Measurements from ENCODE around the gene RNF14.
A peak's percentile ranks its signal among the peaks of the same experiment; 100 is the strongest.

The RNF14 gene

DNA sequence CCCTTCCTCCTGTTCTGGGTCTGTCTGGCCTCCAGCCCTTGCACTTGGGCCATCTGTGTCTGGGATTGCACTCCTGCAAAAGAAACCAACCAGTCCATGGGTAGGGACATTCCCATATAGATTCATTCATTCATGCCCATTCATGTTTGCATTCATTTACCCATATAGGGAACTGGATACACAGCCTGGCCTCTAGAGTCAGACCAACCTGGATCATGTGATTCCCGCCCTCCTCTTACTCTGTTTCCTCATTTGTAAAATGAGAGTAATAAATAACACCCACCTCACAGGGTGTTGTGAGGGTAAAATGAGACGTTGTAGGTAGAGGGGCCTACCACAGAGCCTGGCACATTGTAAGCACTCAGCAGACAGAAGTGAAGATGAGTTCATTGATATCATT is 19.4 kb upstream of the RNF14 start:
- no peak for DNase-seq

DNA sequence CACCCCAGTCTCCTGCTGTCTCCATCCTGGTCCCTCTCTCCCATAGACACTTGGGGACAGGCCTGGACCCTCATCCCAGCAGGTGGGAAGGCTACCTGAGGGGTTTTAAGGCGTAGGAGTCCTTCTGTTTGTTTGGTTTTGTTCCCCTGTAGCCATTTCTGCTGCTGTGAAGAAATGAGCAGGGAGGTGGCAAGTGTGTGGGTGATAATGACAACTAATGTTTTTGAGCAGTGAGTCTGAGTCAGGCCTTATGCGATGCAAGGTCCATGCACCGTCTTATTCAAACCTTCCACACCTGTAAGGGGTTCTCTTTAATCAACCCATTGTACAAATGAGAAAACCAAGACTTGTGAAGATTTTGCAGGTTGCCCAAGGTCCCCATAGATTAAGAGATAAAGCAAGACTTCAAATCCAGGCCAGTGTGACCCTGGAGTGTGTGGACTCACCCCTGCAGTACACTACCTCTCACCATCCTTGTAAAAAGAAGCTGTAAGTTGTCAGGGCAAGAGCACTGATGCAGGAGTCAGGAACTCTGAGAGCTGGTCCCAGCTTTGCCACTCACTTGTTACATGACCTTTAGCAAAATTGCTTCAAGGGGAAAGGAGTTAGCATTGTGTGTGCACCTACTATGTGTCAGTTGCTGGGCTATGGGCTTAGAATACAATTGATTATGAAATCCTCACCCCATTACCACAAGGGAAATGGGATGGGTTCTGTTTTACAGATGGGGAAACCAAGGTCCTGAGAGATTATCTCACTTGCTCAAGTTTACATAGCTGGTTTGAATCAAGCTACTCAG is 18.5 kb upstream of the RNF14 start:
- DNase-seq = no peak

DNA sequence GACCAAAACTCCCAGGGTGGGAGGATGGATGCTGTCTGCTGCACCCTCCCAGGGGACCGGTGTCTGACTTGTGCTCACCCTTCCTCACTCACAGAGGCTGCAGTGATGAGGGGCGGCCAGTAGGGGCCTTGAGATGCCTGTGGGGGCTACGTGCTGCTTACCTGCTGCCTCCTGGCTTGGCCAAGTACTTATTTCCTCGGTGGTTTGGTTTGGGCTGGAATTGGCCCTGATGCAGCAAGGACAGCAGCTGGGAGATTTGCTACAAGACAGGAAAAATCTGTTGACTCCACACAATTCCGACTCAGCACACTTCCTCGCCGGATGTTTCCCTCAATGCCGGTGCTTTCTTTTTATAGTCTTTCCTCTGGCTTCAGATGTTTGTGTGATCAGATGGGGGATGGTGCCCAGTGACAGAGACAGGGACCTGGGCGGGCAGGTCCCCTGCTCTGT is 17.5 kb upstream of the RNF14 start:
- no peak for DNase-seq

DNA sequence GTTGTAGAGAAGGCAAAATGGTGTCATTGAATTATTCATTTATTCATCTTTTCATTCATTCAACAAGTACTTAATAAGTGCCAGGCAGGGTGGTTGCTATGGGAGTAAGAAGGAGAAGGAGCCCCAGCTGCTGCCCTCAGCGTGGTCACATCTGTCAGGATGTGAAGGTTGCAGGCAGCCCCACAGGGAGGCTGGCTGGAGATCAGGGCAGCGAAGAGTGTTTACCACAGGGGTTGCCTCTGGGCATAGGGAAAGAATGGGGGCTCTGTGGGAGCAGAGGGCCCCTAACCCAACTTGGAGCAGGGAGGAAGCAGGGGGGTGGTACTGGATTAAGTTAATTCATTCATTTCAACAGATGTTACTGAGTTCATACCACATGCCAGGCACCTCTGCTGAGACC is 16.9 kb upstream of the RNF14 start:
- no peak for DNase-seq

DNA sequence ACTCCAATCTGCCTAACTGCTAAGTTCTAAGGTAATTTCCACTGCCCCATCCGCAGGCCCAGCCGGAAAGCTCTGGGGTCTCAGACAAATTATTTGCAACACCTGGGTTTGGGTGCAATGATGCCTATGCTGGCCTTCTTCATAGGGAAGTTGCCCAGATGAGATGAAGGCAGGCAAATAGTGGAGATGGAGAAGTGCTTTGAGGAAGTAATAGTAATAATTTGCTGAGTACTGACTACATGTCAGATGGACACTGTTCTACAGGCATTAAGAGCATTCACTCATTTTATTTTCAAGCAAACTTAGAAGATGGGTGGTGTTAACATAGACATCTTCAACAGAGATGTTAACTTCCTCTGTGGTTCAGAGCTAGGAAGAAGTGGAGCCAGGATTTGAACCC is 14.7 kb upstream of the RNF14 start:
- no peak for DNase-seq

DNA sequence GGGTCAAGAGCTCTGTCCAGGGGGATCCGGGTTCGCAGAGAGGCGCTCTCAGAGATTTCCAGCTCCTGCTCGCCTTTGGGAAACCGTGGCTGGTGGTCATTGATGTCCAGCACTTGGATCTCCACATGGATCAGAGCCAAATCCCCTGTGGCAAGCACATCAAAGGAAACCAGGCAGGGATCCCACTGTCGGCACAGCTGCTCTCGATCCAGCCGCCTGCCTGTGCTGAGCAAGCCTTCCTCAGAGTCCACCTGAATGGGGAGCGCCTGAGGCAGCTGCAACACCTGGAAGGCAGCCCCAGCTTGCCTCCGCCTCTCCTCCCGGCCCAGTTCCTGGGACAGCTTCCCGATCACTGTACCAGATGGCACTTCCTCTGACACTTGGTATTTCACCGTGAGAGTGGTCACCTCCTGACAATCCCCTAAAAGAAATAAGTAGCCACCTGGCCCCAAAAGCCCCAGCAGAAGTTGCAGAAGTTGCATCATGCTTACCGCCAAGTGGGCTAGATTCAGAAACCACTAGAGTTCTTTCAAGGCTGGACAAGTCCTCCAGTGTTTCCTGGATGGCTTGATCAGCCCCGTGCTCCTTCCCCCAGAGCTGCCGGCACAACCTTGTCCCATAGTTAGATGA is 11.4 kb upstream of the RNF14 start:
- DNase-seq = no peak

DNA sequence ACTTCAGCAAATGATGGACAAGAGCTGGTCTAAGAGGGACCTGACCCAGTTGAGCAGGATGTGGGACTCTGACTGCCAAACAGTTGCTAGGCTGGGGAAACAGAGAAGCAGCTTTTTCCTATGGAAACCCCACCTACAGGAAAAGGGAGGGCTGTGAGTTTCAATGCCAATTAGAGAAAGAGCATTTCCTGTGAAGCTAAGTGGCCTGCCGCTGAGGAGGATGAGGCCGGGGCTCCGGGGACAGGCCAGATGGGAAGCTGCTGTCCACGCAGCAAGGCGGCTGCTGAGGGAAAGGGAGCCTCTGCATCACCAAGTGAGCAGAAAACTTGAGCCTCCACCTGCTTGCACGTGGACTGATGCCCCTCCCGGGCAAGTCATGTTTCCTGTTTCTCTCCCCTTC is 10.8 kb upstream of the RNF14 start, which contains the start of gene PCDH12:
PCDH12 (minus strand) TSS at position 90 of the 400 bp plus-strand sequence. CDS start 351 bp downstream, outside the sequence.
- DNase-seq = no peak

DNA sequence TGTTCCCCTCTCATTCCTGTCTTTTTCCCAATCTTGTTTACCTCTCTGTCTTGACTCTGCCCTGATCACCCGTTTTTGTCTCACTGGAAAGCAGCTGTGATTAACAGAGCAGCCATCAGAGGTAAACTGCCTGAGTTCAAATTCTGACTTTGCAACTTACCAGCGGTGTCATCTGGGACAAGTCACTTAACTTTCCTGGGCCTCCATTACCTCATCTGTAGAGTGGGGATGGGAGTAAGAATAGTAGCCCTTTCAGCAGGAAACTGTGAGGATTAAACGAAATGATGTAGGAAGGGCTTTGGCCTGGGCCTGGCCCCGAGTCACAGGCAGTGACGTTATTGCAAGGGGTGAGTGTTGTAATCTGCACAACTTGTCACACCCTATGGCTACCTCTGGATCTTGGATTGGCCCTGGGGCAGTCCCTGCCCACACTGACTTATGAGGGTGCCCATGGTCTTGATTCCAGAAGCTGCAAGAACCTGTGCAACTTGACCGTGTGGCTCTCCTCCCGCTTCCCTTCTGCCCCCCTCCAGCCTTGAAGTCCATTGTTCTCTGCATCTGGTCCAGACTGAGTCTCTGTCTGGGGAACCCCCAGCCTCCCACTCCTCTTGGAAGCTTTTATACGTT is 10.2 kb upstream of the RNF14 start:
- no peak for DNase-seq

DNA sequence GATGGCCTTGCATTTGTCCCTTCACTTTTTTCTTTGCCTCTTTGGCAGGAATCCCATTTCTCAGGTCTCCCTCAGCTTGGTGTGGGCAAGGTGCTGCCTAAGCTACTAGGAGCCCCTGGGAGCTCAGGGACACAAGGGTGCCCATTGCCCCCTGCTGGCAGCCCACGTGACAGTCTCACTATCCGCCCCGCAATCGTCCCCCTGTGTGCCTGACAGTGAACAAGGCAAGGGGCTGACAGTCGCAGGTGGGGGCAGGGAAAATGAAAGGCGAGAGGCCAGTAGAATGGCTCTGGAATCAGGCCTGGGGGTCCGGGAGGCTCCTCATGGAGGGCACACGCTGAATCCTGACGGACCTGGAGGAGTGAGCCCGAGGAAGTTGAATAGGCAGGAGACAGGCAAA is 8.9 kb upstream of the RNF14 start:
- no peak for DNase-seq

DNA sequence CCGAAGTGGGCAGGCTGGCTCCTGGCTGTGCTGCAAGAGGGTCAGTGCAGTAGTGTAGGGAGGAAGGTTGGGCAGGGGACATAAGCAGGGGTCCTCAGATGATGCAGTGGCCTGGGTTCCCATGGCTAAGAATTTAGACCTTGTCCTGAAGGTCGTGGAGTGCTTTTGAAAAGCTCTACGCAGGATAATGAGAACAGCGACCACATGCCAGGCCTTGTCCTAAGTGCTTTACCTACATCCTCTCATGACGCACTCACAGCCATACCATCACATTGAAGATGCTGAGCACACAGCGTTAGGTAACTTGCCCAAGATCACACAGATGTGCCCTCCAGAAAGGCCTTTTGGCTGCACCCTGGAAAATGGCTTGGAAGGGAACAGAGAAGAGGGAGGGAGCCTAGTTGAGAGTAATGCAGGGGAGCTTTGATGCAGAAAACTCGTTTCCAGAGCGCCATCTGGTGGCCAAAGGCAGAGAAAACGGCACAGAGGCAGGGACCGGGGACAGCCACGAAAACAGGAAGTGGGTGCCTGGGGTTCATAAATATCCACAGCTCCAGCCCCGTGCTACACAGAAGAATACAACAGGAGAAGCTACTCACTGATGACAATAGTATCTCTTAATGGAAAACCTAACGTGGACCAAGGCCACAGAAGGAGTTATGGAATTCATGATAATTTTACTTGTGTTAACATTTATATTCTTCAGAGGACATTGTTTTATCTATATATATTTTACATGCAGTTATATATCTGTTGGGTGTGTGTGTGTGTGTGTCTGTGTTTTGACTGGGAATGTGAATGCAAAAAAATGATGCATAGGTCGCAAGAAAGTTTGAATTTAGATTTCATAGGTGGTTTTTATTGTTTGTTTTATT is 8.2 kb upstream of the RNF14 start:
- DNase-seq = peak in 1 of 2 experiments; percentile 86

DNA sequence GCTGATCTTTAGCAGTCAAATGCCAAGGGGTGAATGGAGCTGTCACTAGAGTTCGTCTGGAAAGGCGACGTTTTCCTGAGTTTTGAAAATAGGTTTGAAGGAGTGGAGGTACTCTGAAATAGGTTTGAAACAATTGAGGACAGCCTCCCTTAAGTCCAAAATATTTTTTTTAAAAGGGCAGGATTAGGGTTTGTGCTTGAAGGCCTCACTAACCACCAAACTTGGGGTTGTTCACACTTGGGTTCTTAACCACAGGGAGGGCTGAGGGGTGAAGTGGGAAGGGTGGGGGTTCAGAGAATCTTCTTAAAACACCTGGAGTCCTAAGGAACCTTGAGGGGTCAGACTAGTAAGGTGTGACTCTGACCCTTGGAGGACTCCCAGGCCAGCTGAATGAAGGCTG is 7.4 kb upstream of the RNF14 start:
- no peak for DNase-seq

DNA sequence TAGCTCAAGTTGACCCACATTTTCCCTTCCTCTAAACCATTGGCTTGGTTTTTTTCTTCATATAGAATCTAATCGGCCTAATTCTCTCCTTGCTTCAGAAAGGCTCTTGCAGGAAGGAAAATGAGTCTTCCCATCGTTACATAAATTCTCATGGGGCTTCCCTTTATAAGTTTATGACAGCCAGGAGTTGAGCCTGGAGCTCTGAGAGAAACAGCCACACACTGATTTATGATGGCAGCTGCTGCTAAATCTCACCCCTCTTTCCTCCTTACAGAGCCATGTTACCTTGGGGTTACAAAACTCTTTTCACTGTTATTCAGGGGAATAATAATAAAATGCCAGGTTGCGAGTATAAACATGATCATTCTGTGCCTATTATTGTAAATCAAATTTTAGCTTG is 5.2 kb upstream of the RNF14 start:
- DNase-seq = no peak

DNA sequence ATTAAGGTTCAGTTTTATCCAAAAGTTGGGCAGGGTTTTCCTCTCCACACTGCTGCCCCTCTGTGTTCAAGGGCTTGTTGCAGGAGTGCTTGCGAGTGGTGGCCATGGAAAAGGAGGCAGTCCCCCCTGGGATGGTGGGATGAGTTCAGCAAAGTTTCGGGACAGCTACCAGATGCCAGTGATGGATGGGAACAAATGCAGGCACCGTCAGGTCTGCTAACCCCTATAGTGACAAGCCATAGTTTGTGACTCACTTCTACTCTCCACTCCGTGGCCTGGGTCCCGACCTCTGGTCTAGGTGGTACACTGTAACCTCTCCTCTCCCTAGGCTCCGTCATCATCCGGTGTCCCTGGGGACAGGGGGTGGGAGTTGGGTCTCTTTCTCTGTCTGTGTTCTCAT is 3.8 kb upstream of the RNF14 start:
- DNase-seq = no peak

DNA sequence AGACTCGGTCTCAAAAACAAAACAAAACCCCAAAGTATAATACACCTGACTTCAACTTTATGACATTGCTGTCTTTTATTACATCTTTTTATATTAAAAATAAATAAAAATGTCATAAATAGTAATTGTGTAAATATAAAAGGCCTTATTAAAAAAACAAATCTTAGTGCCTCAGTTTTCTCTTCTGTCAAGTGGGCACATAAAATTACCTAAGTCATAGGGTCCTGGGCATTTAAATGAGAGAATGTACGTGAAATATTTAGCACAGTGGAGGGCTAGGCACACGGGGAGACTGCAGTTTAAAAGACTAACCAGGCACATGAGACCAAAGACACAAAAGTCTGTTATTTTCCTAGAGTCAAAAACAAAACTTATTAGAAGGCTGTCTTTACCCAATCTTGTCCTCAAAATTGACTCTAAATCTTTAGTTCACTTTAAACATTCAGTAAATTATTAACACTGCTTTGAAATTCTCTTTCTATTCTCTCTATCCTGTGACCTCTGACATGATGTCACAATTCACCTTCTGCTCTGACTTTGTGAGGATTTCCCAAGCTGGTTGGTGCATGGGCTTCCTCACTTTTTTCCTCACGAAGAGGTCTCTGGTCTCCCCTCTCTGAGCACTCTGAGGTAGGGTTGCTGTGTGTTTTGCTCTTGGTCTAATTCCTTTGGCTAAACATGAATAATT is 2.5 kb upstream of the RNF14 start:
- no peak for DNase-seq

DNA sequence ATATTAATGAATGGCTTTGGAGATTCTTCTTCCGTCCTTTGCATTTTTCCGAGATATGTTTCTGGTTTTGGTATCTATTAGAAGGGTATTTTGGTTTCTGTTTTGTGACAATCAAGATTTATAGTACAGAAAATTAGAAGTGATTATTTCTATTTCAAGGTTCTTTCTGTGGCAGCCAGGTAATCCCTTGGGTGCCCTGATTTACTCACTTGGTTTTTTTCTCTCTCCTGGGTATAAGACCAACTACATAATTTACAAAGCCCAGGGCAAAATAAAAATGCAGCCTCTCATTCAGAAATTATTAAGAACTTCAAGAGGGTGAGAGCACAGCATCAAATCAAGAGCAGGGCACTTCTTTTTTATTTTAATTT is 2.0 kb upstream of the RNF14 start:
- DNase-seq = no peak

DNA sequence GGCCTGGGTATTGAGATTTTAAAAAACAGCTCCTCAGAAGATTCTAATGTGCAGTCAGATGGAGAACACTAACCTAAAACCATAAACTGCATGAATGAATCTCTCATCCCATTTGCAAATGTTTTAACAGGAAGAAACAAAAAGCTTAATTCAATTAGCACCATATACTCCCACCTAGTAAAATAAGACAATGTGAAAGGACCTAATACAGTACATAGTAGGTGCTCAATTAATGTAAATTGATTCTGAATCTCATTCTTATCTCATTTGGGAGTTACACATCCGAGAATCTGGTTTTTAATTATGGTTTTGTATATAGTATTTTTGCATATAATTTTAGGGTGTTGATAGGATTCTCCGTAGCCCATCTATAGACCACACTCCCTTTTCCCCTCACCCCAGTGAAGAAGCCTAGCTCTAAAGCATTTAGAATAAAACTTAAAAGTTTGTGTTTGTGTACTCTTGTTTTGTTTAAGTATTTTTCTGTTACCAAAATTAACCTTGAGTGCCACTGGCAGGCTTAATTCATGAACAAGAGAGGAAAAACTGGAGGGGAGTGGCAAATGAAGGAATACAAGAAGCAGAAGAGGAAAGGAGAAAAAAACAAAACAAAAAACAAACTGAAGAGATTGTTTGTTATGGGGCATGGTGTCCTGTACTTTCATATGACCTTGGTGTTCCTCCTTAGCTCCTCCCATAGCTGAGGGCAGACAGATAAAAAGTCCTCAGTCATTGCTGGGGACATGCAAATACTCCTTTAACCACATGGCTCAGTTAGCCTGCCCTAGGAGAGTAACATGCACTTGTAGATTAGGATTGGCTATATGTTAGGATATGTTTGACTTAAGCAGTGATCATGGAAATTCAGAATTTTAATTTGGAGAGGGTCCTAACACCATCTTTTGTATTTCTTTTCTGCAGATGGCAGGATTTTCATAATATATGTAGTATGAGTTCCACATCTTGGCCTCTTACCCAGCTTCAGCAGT is 1.2 kb downstream of the RNF14 start:
- no peak for DNase-seq

DNA sequence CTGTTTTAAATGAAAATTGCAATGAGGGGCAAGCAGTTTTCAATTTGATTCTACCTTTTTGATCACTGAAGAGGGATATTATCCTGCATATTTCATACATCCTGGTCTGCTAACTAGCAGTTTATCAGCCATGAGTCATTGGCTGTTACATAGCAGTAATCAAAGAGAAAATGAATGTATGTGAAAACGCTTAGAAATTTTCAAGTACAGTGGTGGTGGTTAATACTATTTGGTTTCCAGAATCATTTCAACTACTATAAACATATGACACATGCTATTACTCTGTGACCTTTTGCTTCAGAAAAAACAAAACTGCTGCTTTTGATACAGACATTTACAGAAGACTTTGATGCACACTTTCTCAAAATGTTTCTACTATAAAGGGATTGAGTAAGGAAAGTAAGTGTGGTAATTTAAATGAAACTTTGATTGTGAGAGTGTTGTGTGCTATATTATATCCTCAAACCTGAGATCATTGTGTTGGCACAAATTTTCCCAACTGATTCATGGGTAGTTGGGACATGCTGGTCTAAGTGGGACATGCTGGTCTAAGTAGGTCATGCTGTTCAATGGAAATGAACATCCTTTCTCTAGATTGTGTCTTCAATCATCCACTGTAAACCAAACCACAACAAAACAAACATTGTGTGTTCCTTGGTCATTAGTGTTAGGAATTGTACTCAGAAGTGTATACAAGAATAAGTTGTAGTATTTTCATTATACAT is 5.1 kb downstream of the RNF14 start:
- no peak for DNase-seq

DNA sequence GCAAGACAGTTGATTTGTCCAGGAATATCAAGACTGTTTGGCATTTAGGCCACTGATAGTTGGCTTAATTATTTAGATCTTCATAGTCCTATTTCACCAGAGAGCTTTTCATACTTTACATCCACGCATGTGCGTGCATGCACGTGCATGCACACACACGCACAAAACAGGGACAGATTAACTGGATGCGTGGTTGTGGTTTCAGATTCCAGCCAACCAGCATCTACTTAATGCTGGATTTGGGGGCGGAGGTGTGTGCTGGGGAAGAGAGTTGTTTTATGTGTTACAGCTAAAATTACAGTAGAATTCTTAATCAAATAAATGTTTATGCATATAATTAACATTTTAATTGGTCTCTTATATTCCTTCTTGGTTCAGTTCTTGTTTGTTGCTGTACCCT is 7.3 kb downstream of the RNF14 start:
- DNase-seq = no peak

DNA sequence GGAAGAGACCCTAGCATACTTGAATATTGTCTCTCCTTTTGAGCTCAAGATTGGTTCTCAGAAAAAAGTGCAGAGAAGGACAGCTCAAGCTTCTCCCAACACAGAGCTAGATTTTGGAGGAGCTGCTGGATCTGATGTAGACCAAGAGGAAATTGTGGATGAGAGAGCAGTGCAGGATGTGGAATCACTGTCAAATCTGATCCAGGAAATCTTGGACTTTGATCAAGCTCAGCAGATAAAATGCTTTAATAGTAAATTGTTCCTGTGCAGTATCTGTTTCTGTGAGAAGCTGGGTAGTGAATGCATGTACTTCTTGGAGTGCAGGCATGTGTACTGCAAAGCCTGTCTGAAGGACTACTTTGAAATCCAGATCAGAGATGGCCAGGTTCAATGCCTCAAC is 9.5 kb downstream of the RNF14 start:
- DNase-seq = no peak

DNA sequence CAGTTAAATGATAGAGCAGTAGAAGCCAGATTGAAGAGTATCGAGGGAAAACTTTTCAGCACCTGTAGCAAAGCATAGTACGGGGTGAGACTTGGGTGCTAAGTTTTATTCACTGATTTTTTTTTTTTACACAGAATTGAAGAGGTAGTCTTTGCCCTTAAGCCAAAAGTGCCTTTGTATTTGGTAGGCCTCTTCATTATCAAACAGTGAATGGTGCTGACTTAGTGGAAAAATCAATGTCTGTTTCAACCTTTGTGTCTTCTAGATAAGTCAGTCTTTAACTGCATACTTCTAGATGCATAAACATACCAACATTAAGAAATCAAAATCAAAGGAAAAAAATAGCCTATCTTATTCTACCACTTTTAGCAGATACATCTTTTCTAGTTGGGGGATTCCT is 13.7 kb downstream of the RNF14 start:
- DNase-seq = no peak

DNA sequence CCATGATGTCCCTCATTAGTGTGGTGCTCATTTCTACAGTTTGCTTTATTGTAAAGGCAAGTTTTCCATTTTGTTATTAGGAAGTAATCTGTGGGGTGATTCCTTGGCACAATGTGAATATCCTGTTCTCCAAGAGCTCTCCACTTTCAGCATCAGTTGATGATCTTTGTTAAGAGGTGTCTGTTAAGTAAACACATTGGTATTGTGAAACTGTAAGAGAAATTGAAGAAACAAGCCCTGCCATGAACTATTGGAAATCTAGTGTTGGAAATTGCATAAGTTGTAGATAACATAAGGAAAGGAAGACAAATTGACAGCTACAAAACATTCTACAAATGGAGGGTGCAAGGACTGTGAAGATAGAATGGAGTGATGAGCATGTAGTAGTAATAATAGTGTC is 17.2 kb downstream of the RNF14 start:
- DNase-seq = no peak
